HL-60 (cell line): ENCODE measurements around the gene C16orf74.

Experiments used
- CTCF ChIP-seq: IDR thresholded peaks from one replicate; pipeline ENCODE4 v1.5.1; 2011; ENCODE audit warnings: low read length, control low read depth, inconsistent platforms; ENCODE audit not compliant: insufficient read depth
- POLR2AphosphoS5 ChIP-seq: IDR thresholded peaks from 2 replicates; pipeline ENCODE4 v1.6.1; 2012; ENCODE audit warnings: low read depth
- SPI1 ChIP-seq: IDR thresholded peaks from 2 replicates; pipeline ENCODE4 v1.6.1; 2012; ENCODE audit warnings: low read depth, mild to moderate bottlenecking, borderline replicate concordance
- TF ChIP-seq, protein P1 (sequence below): IDR thresholded peaks from 2 replicates; pipeline ENCODE4 v1.6.1; 2012; ENCODE audit warnings: low read depth; ENCODE audit not compliant: insufficient replicate concordance

DNA sequence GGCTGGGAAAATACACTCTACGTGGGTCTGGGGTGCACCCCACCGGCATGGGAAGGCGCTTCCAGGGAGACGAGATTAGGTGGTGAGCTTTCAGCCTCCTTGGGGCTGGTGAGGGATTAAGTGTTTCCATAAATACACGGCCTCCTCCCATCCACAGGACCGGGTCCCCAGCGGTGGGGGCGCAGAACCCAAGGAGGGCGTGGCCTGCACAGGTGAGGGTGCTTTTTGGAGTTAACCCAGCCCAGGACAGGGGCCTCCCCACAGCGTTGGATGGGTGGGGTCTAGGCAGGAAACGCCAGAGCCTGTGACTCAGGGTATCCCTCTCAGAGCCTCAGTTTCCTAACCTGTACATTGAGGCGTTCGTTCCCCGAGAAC is 1.1 kb downstream of the C16orf74 start:
- TF ChIP-seq CTCF (no peak), POLR2AphosphoS5 (no peak), SPI1 (no peak)
- TF ChIP-seq, protein P1, sequence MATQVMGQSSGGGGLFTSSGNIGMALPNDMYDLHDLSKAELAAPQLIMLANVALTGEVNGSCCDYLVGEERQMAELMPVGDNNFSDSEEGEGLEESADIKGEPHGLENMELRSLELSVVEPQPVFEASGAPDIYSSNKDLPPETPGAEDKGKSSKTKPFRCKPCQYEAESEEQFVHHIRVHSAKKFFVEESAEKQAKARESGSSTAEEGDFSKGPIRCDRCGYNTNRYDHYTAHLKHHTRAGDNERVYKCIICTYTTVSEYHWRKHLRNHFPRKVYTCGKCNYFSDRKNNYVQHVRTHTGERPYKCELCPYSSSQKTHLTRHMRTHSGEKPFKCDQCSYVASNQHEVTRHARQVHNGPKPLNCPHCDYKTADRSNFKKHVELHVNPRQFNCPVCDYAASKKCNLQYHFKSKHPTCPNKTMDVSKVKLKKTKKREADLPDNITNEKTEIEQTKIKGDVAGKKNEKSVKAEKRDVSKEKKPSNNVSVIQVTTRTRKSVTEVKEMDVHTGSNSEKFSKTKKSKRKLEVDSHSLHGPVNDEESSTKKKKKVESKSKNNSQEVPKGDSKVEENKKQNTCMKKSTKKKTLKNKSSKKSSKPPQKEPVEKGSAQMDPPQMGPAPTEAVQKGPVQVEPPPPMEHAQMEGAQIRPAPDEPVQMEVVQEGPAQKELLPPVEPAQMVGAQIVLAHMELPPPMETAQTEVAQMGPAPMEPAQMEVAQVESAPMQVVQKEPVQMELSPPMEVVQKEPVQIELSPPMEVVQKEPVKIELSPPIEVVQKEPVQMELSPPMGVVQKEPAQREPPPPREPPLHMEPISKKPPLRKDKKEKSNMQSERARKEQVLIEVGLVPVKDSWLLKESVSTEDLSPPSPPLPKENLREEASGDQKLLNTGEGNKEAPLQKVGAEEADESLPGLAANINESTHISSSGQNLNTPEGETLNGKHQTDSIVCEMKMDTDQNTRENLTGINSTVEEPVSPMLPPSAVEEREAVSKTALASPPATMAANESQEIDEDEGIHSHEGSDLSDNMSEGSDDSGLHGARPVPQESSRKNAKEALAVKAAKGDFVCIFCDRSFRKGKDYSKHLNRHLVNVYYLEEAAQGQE, result no peak
